Measurements from ENCODE around the gene PCGF3.
"Not testable (repeated sequence)": the region's sequence is repeated elsewhere in the genome, so short reads cannot be mapped to it uniquely, and the experiment has no call there.

The PCGF3 gene

GRCh38 chr4:704198-704891 is 1.3 kb upstream of the PCGF3 start:
- no peak for DNase-seq (ENCODE audit: low read depth in 2 of 2)

- DNase-seq (ENCODE audit: low read depth in 2 of 2), result no peak
These were observed 708 bp upstream of the PCGF3 start for GRCh38 chr4:704971-705277.

- not testable (repeated sequence) for DNase-seq (ENCODE audit: low read depth in 2 of 2)
These were observed 526 bp downstream of the PCGF3 start for GRCh38 chr4:706083-706633.

GRCh38 chr4:706834-707598 is 1.4 kb downstream of the PCGF3 start:
- DNase-seq (ENCODE audit: low read depth in 2 of 2), result no peak

GRCh38 chr4:707929-708630 is 2.4 kb downstream of the PCGF3 start:
- DNase-seq (ENCODE audit: low read depth in 2 of 2), result no peak

GRCh38 chr4:708631-708933 is 3.0 kb downstream of the PCGF3 start:
- no peak for DNase-seq (ENCODE audit: low read depth in 2 of 2)

- no peak for DNase-seq (ENCODE audit: low read depth in 2 of 2)
These were observed 3.7 kb downstream of the PCGF3 start for GRCh38 chr4:709348-709747.

- DNase-seq (ENCODE audit: low read depth in 2 of 2), result no peak
These were observed 4.5 kb downstream of the PCGF3 start for GRCh38 chr4:710116-710515.

- no peak for DNase-seq (ENCODE audit: low read depth in 2 of 2)
These were observed 5.3 kb downstream of the PCGF3 start for GRCh38 chr4:710916-711315.

- no peak for DNase-seq (ENCODE audit: low read depth in 2 of 2)
These were observed 6.5 kb downstream of the PCGF3 start for GRCh38 chr4:712093-712492.

GRCh38 chr4:712916-713632 is 7.4 kb downstream of the PCGF3 start:
- DNase-seq (ENCODE audit: low read depth in 2 of 2), result no peak

GRCh38 chr4:714087-714486 is 8.5 kb downstream of the PCGF3 start:
- DNase-seq (ENCODE audit: low read depth in 2 of 2), result no peak

GRCh38 chr4:717601-718320 is 12.1 kb downstream of the PCGF3 start:
- DNase-seq (ENCODE audit: low read depth in 2 of 2), result no peak

- DNase-seq (ENCODE audit: low read depth in 2 of 2), result no peak
These were observed 12.8 kb downstream of the PCGF3 start for GRCh38 chr4:718460-718859.

GRCh38 chr4:720111-720860 is 14.7 kb downstream of the PCGF3 start:
- no peak for DNase-seq (ENCODE audit: low read depth in 2 of 2)

- no peak for DNase-seq (ENCODE audit: low read depth in 2 of 2)
These were observed 15.9 kb downstream of the PCGF3 start for GRCh38 chr4:721261-722168.

GRCh38 chr4:722169-722725 is 16.6 kb downstream of the PCGF3 start:
- no peak for DNase-seq (ENCODE audit: low read depth in 2 of 2)

GRCh38 chr4:722851-723360 is 17.3 kb downstream of the PCGF3 start:
- DNase-seq (ENCODE audit: low read depth in 2 of 2), result no peak
